WTC11 (cell line): ENCODE data around the gene FRMD4A. TPM values are rescaled to one million over a fixed set of nuclear protein-coding genes. Genes with fewer than 3 reads are reported as not detected.

Experiments
- ATAC-seq: fragments of 200-7000 bp; cut with Tn5 transposase; 2 replicates; pipeline ENCODE4 v1.10.0; 2021; ENCODE audit warnings: mild to moderate bottlenecking, moderate library complexity
- CTCF ChIA-PET: fragments of 300-600 bp; sonication (Branson Sonifier 250); formaldehyde crosslinking; loops from one replicate; lab custom pipeline; 2021; ENCODE audit warnings: antibody characterized with exemption; lab: Charles Lee
- POLR2A ChIA-PET: fragments of 350-600 bp; sonication (Branson Sonifier 250); formaldehyde crosslinking; loops from one replicate; lab custom pipeline; 2021; ENCODE audit warnings: antibody characterized with exemption; lab: Charles Lee
- DNase-seq: peaks from one replicate; pipeline ENCODE4 v3.0.0; 2021; ENCODE audit warnings: low spot score
- H3K27ac Mint-ChIP-seq: 2 replicates; pipeline ENCODE4 v1.8.0; 2021; ENCODE audit warnings: mixed read lengths
- H3K27me3 Mint-ChIP-seq: 2 replicates; pipeline ENCODE4 v1.8.0; 2021; ENCODE audit warnings: low read depth, mild to moderate bottlenecking, moderate library complexity, mixed read lengths
- H3K36me3 Mint-ChIP-seq: 2 replicates; pipeline ENCODE4 v1.8.0; 2021; ENCODE audit warnings: mixed read lengths
- H3K4me1 Mint-ChIP-seq: 2 replicates; pipeline ENCODE4 v1.8.0; 2022; ENCODE audit warnings: mixed read lengths
- H3K4me3 Mint-ChIP-seq: 2 replicates; pipeline ENCODE4 v1.8.0; 2021; ENCODE audit warnings: mild to moderate bottlenecking, moderate library complexity, mixed read lengths
- H3K9me3 Mint-ChIP-seq: 2 replicates; pipeline ENCODE4 v1.8.0; 2021; ENCODE audit warnings: mixed read lengths
- ETV6 ChIP-seq: sonication (generic); formaldehyde crosslinking; IDR thresholded peaks from 2 replicates; pipeline ENCODE4 v1.8.1; 2022; ENCODE audit warnings: mild to moderate bottlenecking, missing genetic modification reagents
- IRF2 ChIP-seq: sonication (generic); formaldehyde crosslinking; IDR thresholded peaks from 2 replicates; pipeline ENCODE4 v1.8.0; 2022; ENCODE audit warnings: low read depth, missing genetic modification reagents, borderline replicate concordance
- JUN ChIP-seq: sonication (generic); formaldehyde crosslinking; IDR thresholded peaks from 2 replicates; pipeline ENCODE4 v1.8.0; 2023; ENCODE audit warnings: mild to moderate bottlenecking, missing genetic modification reagents
- NR1H2 ChIP-seq: sonication (generic); formaldehyde crosslinking; IDR thresholded peaks from 2 replicates; pipeline ENCODE4 v1.9.0; 2021; ENCODE audit warnings: mild to moderate bottlenecking, moderate library complexity, missing genetic modification reagents
- NR3C1 ChIP-seq: sonication (generic); formaldehyde crosslinking; conservative IDR thresholded peaks from 2 replicates; pipeline ENCODE4 v1.8.1; 2023; ENCODE audit warnings: low read depth, mild to moderate bottlenecking, missing genetic modification reagents
- RELA ChIP-seq: sonication (generic); formaldehyde crosslinking; IDR thresholded peaks from 2 replicates; pipeline ENCODE4 v1.8.1; 2022; ENCODE audit warnings: missing genetic modification reagents, mild to moderate bottlenecking, borderline replicate concordance
- SOX15 ChIP-seq: fragments of 250-450 bp; sonication (Bioruptor Pico); IDR thresholded peaks from 2 replicates; pipeline ENCODE4 v1.9.0; 2021; ENCODE audit warnings: mild to moderate bottlenecking
- ZBTB21 ChIP-seq: sonication (generic); formaldehyde crosslinking; IDR thresholded peaks from 2 replicates; pipeline ENCODE4 v1.8.1; 2023; ENCODE audit warnings: mild to moderate bottlenecking, missing genetic modification reagents, borderline replicate concordance
- ZNF121 ChIP-seq: sonication (generic); formaldehyde crosslinking; IDR thresholded peaks from 2 replicates; pipeline ENCODE4 v1.8.0; 2023; ENCODE audit warnings: missing genetic modification reagents
- ZNF219 ChIP-seq: sonication (generic); formaldehyde crosslinking; IDR thresholded peaks from 2 replicates; pipeline ENCODE4 v1.8.0; 2023; ENCODE audit warnings: missing genetic modification reagents, mild to moderate bottlenecking, borderline replicate concordance
- ZNF423 ChIP-seq: fragments of 250-450 bp; sonication (Bioruptor Pico); IDR thresholded peaks from 2 replicates; pipeline ENCODE4 v2.1.2; 2022; ENCODE audit warnings: mild to moderate bottlenecking, moderate library complexity
- ZNF671 ChIP-seq: fragments of 250-450 bp; sonication (Bioruptor Pico); IDR thresholded peaks from 2 replicates; pipeline ENCODE4 v1.8.0; 2021; ENCODE audit warnings: mild to moderate bottlenecking
- total RNA-seq: library from RNA; stranded (reverse); gene quantifications from 3 replicates; pipeline ENCODE4 v1.2.3, GENCODE V29; 2021
- TF ChIP-seq, protein P1 (sequence below): sonication (generic); formaldehyde crosslinking; IDR thresholded peaks from 2 replicates; pipeline ENCODE4 v1.8.1; 2022; ENCODE audit warnings: missing genetic modification reagents, borderline replicate concordance
- TF ChIP-seq, protein P2 (sequence below): fragments of 250-450 bp; sonication (Bioruptor Pico); IDR thresholded peaks from 2 replicates; pipeline ENCODE4 v1.9.0; 2021; ENCODE audit warnings: mild to moderate bottlenecking
- TF ChIP-seq, protein P3 (sequence below): sonication (generic); formaldehyde crosslinking; IDR thresholded peaks from 2 replicates; pipeline ENCODE4 v1.8.1; 2023; ENCODE audit warnings: mild to moderate bottlenecking, moderate library complexity, missing genetic modification reagents
- TF ChIP-seq, protein P4 (sequence below): fragments of 250-450 bp; sonication (Bioruptor Pico); IDR thresholded peaks from 2 replicates; pipeline ENCODE4 v2.1.2; 2022; ENCODE audit warnings: mild to moderate bottlenecking, moderate library complexity
- TF ChIP-seq, protein P5 (sequence below): sonication (generic); formaldehyde crosslinking; IDR thresholded peaks from 2 replicates; pipeline ENCODE4 v1.8.1; 2022; ENCODE audit warnings: low read depth, missing genetic modification reagents, borderline replicate concordance
- TF ChIP-seq, protein P6 (sequence below): sonication (generic); formaldehyde crosslinking; IDR thresholded peaks from 2 replicates; pipeline ENCODE4 v1.8.1; 2023; ENCODE audit warnings: mild to moderate bottlenecking, missing genetic modification reagents, moderate library complexity
- TF ChIP-seq, protein P7 (sequence below): sonication (generic); formaldehyde crosslinking; conservative IDR thresholded peaks from 2 replicates; pipeline ENCODE4 v1.8.1; 2023; ENCODE audit warnings: mild to moderate bottlenecking, low read depth, missing genetic modification reagents, moderate library complexity
- TF ChIP-seq, protein P8 (sequence below): sonication (generic); formaldehyde crosslinking; IDR thresholded peaks from 2 replicates; pipeline ENCODE4 v1.8.0; 2023; ENCODE audit warnings: missing genetic modification reagents

The FRMD4A gene
- total RNA-seq, 1 experiment from 2014 or later = 35.5 TPM

DNA sequence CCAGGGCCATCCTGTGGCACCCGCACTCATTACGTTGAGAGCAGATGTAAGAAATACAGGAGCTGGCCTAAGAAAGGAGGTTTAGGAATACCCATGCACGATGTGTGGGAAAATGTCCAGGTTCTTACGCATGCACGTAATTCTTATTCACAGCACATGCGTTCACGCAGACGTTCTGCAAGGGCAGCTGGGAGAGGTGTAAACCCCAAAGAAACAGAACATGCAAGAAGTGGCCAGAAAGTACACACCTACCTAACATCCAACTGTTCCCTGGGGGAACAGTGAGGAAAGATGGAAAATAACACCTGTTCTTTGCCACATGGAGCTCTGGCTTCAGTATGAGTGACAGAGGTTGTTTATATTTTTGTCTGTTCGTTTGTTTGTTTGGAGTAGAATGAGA, 458.3 kb downstream of the FRMD4A start:
- H3K9me3 Mint-ChIP-seq = no peaks in the 10 kb centered on the region
- POLR2A ChIA-PET = no interaction called here

DNA sequence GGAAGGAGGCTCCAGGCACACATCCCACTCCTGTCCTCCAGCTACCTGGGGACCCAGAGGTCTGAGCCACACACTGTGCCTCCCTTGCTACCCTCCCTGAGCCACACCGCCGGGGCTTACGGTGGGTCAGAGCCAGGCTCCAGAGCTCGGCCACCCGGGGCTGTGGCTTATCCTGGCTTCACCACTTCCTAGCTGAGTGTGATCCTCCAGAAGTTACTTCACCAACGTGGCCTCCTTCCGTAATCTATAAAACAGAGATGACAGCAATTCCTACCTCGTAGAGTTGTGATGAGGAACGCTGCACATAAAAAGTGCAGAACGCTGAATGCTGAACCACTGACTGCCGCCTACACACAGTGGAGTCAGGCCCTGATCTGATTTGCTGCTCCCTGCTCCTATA, 458.9 kb downstream of the FRMD4A start:
- no peak for TF ChIP-seq NR1H2 (CRISPR knock-in tag)
- TF ChIP-seq SOX15 (CRISPR knock-in tag) = no peak
- no peak for TF ChIP-seq RELA (CRISPR knock-in tag)
- no peak for TF ChIP-seq ZNF219 (CRISPR knock-in tag)
- TF ChIP-seq ETV6 (CRISPR knock-in tag) = no peak
- TF ChIP-seq, protein P1, sequence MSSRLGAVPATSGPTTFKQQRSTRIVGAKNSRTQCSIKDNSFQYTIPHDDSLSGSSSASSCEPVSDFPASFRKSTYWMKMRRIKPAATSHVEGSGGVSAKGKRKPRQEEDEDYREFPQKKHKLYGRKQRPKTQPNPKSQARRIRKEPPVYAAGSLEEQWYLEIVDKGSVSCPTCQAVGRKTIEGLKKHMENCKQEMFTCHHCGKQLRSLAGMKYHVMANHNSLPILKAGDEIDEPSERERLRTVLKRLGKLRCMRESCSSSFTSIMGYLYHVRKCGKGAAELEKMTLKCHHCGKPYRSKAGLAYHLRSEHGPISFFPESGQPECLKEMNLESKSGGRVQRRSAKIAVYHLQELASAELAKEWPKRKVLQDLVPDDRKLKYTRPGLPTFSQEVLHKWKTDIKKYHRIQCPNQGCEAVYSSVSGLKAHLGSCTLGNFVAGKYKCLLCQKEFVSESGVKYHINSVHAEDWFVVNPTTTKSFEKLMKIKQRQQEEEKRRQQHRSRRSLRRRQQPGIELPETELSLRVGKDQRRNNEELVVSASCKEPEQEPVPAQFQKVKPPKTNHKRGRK = no peak
- no peak for TF ChIP-seq ZNF423
- ATAC-seq (no peak), DNase-seq (no peak)
- ChIA-PET CTCF (interaction anchor here (1.9 kb wide), 1 partner anchor 10 kb away, joined by 7 read pairs; no protein-coding TSS in a partner anchor), POLR2A (no interaction called here)
- no peaks in the 10 kb centered on the region for H3K27me3 Mint-ChIP-seq
- H3K4me1 Mint-ChIP-seq = peaks cover 33% of the 10 kb centered on the region
- no peaks in the 10 kb centered on the region for H3K36me3 Mint-ChIP-seq
- peak overlapping the region; percentile 58 for H3K27ac Mint-ChIP-seq
- no peak overlapping the region for H3K4me3 Mint-ChIP-seq
- H3K9me3 Mint-ChIP-seq = no peaks in the 10 kb centered on the region

More for the DNA sequence above, 458.3 kb downstream of the FRMD4A start:
- no peak for DNase-seq
- Mint-ChIP-seq H3K4me3 (no peak overlapping the region), H3K4me1 (peaks cover 36% of the 10 kb centered on the region), H3K36me3 (no peaks in the 10 kb centered on the region), H3K27ac (peak overlapping the region; percentile 2), H3K27me3 (no peaks in the 10 kb centered on the region)
- CTCF ChIA-PET = interaction anchor here (1.9 kb wide), 1 partner anchor 9 kb away, joined by 7 read pairs; no protein-coding TSS in a partner anchor
- no peak for ATAC-seq
- TF ChIP-seq ZNF121 (CRISPR knock-in tag) (no peak), ZNF671 (no peak)

DNA sequence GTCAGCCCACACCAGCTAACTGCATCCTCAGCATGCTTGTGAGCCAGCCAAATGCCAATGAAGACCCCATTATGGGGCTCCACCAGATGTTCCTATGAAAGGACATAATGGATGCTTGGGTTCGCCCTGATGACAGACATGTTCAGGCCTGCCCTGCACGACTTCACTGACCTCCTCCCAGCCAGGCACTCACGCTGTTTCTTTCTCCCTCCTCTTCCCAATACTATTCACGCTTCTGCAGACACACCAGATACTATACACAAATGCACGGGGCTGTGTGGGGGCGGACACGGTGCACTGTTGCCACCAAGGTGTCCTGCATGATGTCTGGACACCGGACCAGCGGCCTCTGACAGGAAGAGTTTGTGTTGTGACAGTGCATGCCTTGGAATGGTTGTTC, 459.7 kb downstream of the FRMD4A start:
- Mint-ChIP-seq H3K4me3 (no peak overlapping the region), H3K36me3 (no peaks in the 10 kb centered on the region), H3K9me3 (no peaks in the 10 kb centered on the region), H3K4me1 (peaks cover 38% of the 10 kb centered on the region), H3K27ac (peak overlapping the region; percentile 28), H3K27me3 (no peaks in the 10 kb centered on the region)
- ATAC-seq = no peak
- POLR2A ChIA-PET = no interaction called here
- DNase-seq = no peak
- CTCF ChIA-PET = interaction anchor here (1.9 kb wide), 1 partner anchor 11 kb away, joined by 7 read pairs; no protein-coding TSS in a partner anchor
- TF ChIP-seq, protein P2, sequence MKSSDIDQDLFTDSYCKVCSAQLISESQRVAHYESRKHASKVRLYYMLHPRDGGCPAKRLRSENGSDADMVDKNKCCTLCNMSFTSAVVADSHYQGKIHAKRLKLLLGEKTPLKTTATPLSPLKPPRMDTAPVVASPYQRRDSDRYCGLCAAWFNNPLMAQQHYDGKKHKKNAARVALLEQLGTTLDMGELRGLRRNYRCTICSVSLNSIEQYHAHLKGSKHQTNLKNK (CRISPR knock-in tag) = no peak
- TF ChIP-seq NR1H2 (CRISPR knock-in tag) (no peak), ZBTB21 (CRISPR knock-in tag) (no peak), IRF2 (CRISPR knock-in tag) (no peak), JUN (CRISPR knock-in tag) (no peak), NR3C1 (no peak)
- TF ChIP-seq, protein P3, sequence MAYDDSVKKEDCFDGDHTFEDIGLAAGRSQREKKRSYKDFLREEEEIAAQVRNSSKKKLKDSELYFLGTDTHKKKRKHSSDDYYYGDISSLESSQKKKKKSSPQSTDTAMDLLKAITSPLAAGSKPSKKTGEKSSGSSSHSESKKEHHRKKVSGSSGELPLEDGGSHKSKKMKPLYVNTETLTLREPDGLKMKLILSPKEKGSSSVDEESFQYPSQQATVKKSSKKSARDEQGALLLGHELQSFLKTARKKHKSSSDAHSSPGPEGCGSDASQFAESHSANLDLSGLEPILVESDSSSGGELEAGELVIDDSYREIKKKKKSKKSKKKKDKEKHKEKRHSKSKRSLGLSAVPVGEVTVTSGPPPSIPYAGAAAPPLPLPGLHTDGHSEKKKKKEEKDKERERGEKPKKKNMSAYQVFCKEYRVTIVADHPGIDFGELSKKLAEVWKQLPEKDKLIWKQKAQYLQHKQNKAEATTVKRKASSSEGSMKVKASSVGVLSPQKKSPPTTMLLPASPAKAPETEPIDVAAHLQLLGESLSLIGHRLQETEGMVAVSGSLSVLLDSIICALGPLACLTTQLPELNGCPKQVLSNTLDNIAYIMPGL = no peak
- TF ChIP-seq, protein P4, sequence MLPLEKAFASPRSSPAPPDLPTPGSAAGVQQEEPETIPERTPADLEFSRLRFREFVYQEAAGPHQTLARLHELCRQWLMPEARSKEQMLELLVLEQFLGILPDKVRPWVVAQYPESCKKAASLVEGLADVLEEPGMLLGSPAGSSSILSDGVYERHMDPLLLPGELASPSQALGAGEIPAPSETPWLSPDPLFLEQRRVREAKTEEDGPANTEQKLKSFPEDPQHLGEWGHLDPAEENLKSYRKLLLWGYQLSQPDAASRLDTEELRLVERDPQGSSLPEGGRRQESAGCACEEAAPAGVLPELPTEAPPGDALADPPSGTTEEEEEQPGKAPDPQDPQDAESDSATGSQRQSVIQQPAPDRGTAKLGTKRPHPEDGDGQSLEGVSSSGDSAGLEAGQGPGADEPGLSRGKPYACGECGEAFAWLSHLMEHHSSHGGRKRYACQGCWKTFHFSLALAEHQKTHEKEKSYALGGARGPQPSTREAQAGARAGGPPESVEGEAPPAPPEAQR = no peak
- TF ChIP-seq, protein P5, sequence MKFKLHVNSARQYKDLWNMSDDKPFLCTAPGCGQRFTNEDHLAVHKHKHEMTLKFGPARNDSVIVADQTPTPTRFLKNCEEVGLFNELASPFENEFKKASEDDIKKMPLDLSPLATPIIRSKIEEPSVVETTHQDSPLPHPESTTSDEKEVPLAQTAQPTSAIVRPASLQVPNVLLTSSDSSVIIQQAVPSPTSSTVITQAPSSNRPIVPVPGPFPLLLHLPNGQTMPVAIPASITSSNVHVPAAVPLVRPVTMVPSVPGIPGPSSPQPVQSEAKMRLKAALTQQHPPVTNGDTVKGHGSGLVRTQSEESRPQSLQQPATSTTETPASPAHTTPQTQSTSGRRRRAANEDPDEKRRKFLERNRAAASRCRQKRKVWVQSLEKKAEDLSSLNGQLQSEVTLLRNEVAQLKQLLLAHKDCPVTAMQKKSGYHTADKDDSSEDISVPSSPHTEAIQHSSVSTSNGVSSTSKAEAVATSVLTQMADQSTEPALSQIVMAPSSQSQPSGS (CRISPR knock-in tag) = no peak
- TF ChIP-seq, protein P6, sequence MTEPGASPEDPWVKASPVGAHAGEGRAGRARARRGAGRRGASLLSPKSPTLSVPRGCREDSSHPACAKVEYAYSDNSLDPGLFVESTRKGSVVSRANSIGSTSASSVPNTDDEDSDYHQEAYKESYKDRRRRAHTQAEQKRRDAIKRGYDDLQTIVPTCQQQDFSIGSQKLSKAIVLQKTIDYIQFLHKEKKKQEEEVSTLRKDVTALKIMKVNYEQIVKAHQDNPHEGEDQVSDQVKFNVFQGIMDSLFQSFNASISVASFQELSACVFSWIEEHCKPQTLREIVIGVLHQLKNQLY (CRISPR knock-in tag) = no peak
- TF ChIP-seq, protein P7, sequence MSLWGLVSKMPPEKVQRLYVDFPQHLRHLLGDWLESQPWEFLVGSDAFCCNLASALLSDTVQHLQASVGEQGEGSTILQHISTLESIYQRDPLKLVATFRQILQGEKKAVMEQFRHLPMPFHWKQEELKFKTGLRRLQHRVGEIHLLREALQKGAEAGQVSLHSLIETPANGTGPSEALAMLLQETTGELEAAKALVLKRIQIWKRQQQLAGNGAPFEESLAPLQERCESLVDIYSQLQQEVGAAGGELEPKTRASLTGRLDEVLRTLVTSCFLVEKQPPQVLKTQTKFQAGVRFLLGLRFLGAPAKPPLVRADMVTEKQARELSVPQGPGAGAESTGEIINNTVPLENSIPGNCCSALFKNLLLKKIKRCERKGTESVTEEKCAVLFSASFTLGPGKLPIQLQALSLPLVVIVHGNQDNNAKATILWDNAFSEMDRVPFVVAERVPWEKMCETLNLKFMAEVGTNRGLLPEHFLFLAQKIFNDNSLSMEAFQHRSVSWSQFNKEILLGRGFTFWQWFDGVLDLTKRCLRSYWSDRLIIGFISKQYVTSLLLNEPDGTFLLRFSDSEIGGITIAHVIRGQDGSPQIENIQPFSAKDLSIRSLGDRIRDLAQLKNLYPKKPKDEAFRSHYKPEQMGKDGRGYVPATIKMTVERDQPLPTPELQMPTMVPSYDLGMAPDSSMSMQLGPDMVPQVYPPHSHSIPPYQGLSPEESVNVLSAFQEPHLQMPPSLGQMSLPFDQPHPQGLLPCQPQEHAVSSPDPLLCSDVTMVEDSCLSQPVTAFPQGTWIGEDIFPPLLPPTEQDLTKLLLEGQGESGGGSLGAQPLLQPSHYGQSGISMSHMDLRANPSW (CRISPR knock-in tag) = no peak
- TF ChIP-seq, protein P8, sequence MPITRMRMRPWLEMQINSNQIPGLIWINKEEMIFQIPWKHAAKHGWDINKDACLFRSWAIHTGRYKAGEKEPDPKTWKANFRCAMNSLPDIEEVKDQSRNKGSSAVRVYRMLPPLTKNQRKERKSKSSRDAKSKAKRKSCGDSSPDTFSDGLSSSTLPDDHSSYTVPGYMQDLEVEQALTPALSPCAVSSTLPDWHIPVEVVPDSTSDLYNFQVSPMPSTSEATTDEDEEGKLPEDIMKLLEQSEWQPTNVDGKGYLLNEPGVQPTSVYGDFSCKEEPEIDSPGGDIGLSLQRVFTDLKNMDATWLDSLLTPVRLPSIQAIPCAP = no peak
